IMR-90 (cell line): ENCODE data around the gene TMCC1. TPM values are rescaled to one million over a fixed set of nuclear protein-coding genes. Genes with fewer than 3 reads are reported as not detected.

Experiments
- ATAC-seq: fragments of 200-7000 bp; cut with Tn5 transposase; 2 replicates; pipeline ENCODE4 v1.9.1; 2020; ENCODE audit warnings: low read depth, mild to moderate bottlenecking, moderate library complexity
- BruUV-seq: library from RNA; stranded (reverse); fragments of 400-500 nt; replicated peaks from 2 replicates; lab custom pipeline; 2021; lab: Mats Ljungman, UMichigan
- CTCF ChIA-PET: fragments of 300-600 bp; formaldehyde crosslinking; extraction: SDS; loops from one replicate; lab custom pipeline; 2021; ENCODE audit warnings: antibody characterized with exemption; lab: Yijun Ruan, JAX
- POLR2A ChIA-PET: fragments of 300-600 bp; sonication (Branson Sonifier 250); formaldehyde crosslinking; loops from one replicate; lab custom pipeline; 2022; ENCODE audit warnings: antibody characterized with exemption; ENCODE audit not compliant: unreplicated experiment; lab: Charles Lee
- DNase-seq: peaks from one replicate; pipeline ENCODE4 v3.0.0; 2013
- H2AFZ ChIP-seq: replicated peaks from 2 replicates; pipeline ENCODE3; 2013; ENCODE audit warnings: low read length, mild to moderate bottlenecking; ENCODE audit not compliant: poor library complexity
- H2AK5ac ChIP-seq: 2 replicates; pipeline ENCODE4 v1.6.1; 2013; ENCODE audit warnings: low read depth, low read length, inconsistent platforms
- H2AK9ac ChIP-seq: replicated peaks from 2 replicates; pipeline ENCODE3; 2013; ENCODE audit warnings: mild to moderate bottlenecking, low read depth, low read length, moderate library complexity; ENCODE audit not compliant: poor library complexity
- H2BK120ac ChIP-seq: 2 replicates; pipeline ENCODE4 v1.6.1; 2013; ENCODE audit warnings: low read depth, low read length, inconsistent platforms
- H2BK15ac ChIP-seq: 3 replicates; pipeline ENCODE4 v1.6.1; 2013; ENCODE audit warnings: low read depth, low read length, inconsistent platforms
- H2BK20ac ChIP-seq: 2 replicates; pipeline ENCODE4 v1.6.1; 2013; ENCODE audit warnings: low read depth, mild to moderate bottlenecking, inconsistent platforms, low read length, moderate library complexity
- H2BK5ac ChIP-seq: 2 replicates; pipeline ENCODE4 v1.6.1; 2013; ENCODE audit warnings: mild to moderate bottlenecking, low read depth, low read length, inconsistent platforms; ENCODE audit not compliant: poor library complexity, severe bottlenecking
- H3K14ac ChIP-seq: replicated peaks from 2 replicates; pipeline ENCODE4 v1.6.1; 2013; ENCODE audit warnings: low read depth, low read length, inconsistent platforms
- H3K18ac ChIP-seq: 2 replicates; pipeline ENCODE4 v1.6.1; 2013; ENCODE audit warnings: low read depth, low read length, control low read depth
- H3K23ac ChIP-seq: 2 replicates; pipeline ENCODE4 v1.6.1; 2013; ENCODE audit warnings: low read depth, low read length, inconsistent platforms
- H3K27ac ChIP-seq: 2 replicates; pipeline ENCODE4 v1.5.1; 2013; ENCODE audit warnings: mild to moderate bottlenecking, control low read depth, low read length; ENCODE audit not compliant: insufficient read depth
- H3K27me3 ChIP-seq: 2 replicates; pipeline ENCODE4 v1.6.1; 2013; ENCODE audit warnings: low read length; ENCODE audit not compliant: control insufficient read depth, insufficient read depth
- H3K36me3 ChIP-seq: 2 replicates; pipeline ENCODE4 v1.6.1; 2013; ENCODE audit warnings: low read length, mixed read lengths; ENCODE audit not compliant: control insufficient read depth, insufficient read depth
- H3K4ac ChIP-seq: 2 replicates; pipeline ENCODE4 v1.6.1; 2013; ENCODE audit warnings: low read depth, low read length, inconsistent platforms
- H3K4me1 ChIP-seq: 2 replicates; pipeline ENCODE4 v1.6.1; 2013; ENCODE audit warnings: low read length, mixed read lengths; ENCODE audit not compliant: control insufficient read depth, insufficient read depth
- H3K4me2 ChIP-seq: 2 replicates; pipeline ENCODE4 v1.6.1; 2013; ENCODE audit warnings: low read depth, mild to moderate bottlenecking, control low read depth, low read length, moderate library complexity
- H3K4me3 ChIP-seq: 2 replicates; pipeline ENCODE4 v1.5.1; 2013; ENCODE audit warnings: low read depth, mild to moderate bottlenecking, control low read depth, low read length, moderate library complexity; ENCODE audit not compliant: insufficient read depth
- H3K56ac ChIP-seq: 2 replicates; pipeline ENCODE4 v1.6.1; 2013; ENCODE audit warnings: low read length, inconsistent platforms; ENCODE audit not compliant: insufficient read depth; ENCODE audit errors: extremely low read depth
- H3K79me1 ChIP-seq, 2 experiments: 2 replicates each; pipeline ENCODE4 v1.6.1; 2013; ENCODE audit warnings: low read length in 2 of 2, inconsistent platforms in 1 of 2, low read depth in 1 of 2
- H3K9ac ChIP-seq: 2 replicates; pipeline ENCODE4 v1.6.1; 2013; ENCODE audit warnings: low read depth, low read length, control low read depth
- H3K9me1 ChIP-seq: 2 replicates; pipeline ENCODE4 v1.6.1; 2013; ENCODE audit warnings: low read length, inconsistent platforms; ENCODE audit not compliant: insufficient read depth
- H3K9me3 ChIP-seq: 2 replicates; pipeline ENCODE4 v1.6.1; 2013; ENCODE audit warnings: low read length; ENCODE audit not compliant: control insufficient read depth, insufficient read depth
- H4K20me1 ChIP-seq: 2 replicates; pipeline ENCODE4 v1.6.1; 2013; ENCODE audit warnings: low read length, inconsistent platforms; ENCODE audit not compliant: insufficient read depth
- H4K5ac ChIP-seq: 2 replicates; pipeline ENCODE4 v1.6.1; 2013; ENCODE audit warnings: mild to moderate bottlenecking, low read depth, low read length, control low read depth
- H4K8ac ChIP-seq, 2 experiments: 2 replicates each; pipeline ENCODE4 v1.6.1; 2013; ENCODE audit warnings: low read depth in 2 of 2, low read length in 2 of 2, control low read depth in 1 of 2, inconsistent platforms in 1 of 2
- H4K91ac ChIP-seq: 2 replicates; pipeline ENCODE4 v1.6.1; 2013; ENCODE audit warnings: low read depth, low read length, inconsistent platforms; ENCODE audit not compliant: insufficient read depth
- BHLHE40 ChIP-seq: fragments of 150-350 bp; IDR thresholded peaks from 2 replicates; pipeline ENCODE4 v1.6.1; 2016; ENCODE audit warnings: mild to moderate bottlenecking, low read depth, low read length
- MAFK ChIP-seq: IDR thresholded peaks from 2 replicates; pipeline ENCODE4 v1.6.1; 2012; ENCODE audit warnings: low read depth, low read length, improper control_type of control experiment
- MAZ ChIP-seq: IDR thresholded peaks from 2 replicates; pipeline ENCODE4 v1.6.1; 2012; ENCODE audit warnings: low read depth, mild to moderate bottlenecking, low read length, improper control_type of control experiment, moderate library complexity, borderline replicate concordance
- MXI1 ChIP-seq: IDR thresholded peaks from 2 replicates; pipeline ENCODE4 v1.6.1; 2012; ENCODE audit warnings: low read depth, mild to moderate bottlenecking, low read length, moderate library complexity, borderline replicate concordance
- NFE2L2 ChIP-seq: fragments of 150-350 bp; IDR thresholded peaks from 2 replicates; pipeline ENCODE4 v1.6.1; 2016; ENCODE audit warnings: low read depth, mild to moderate bottlenecking, low read length
- POLR2A ChIP-seq: IDR thresholded peaks from 2 replicates; pipeline ENCODE4 v1.6.1; 2012; ENCODE audit warnings: mild to moderate bottlenecking, low read depth, low read length
- RAD21 ChIP-seq: IDR thresholded peaks from 2 replicates; pipeline ENCODE4 v1.6.1; 2012; ENCODE audit warnings: low read length, improper control_type of control experiment
- RCOR1 ChIP-seq: IDR thresholded peaks from 2 replicates; pipeline ENCODE4 v1.6.1; 2012; ENCODE audit warnings: mild to moderate bottlenecking, low read length, improper control_type of control experiment; ENCODE audit not compliant: insufficient replicate concordance
- RFX5 ChIP-seq: IDR thresholded peaks from 2 replicates; pipeline ENCODE4 v1.8.0; 2012; ENCODE audit warnings: low read depth, mild to moderate bottlenecking, low read length, moderate library complexity
- SMC3 ChIP-seq: fragments of 150-350 bp; IDR thresholded peaks from 2 replicates; pipeline ENCODE4 v1.6.1; 2016; ENCODE audit warnings: low read depth, mild to moderate bottlenecking, antibody characterized with exemption, low read length, moderate library complexity
- WGBS, 2 experiments: methylation state at CpG; one replicate each; pipeline versions ENCODE4 v1.1.5 to v1.1.7; 2013; ENCODE audit warnings: missing lambda C conversion rate in 2 of 2; ENCODE audit not compliant: insufficient read length in 1 of 2; ENCODE audit errors: extremely low coverage in 2 of 2; 5-methylcytosine and 5-hydroxymethylcytosine counted together
- dilution Hi-C: fragments of 300-500 bp; cut with HindIII; formaldehyde crosslinking; loops from one replicate; pipeline ENCODE4 v1.14.3; 2018; ENCODE audit warnings: low sequenced_read_pairs; ENCODE audit not compliant: unreplicated experiment
- in situ Hi-C: fragments of 300-500 bp; cut with MboI; formaldehyde crosslinking; loops from 3 replicates; pipeline ENCODE4 v1.14.3; 2019; ENCODE audit warnings: low sequenced_read_pairs, inconsistent platforms, mixed read lengths
- intact Hi-C: fragments of 100-400 bp; cut with micrococcal nuclease; formaldehyde crosslinking; loops from 2 replicates; pipeline ENCODE4 v1.10.0; 2022
- polyA plus RNA-seq, 3 experiments: library from polyadenylated mRNA; depleted of rRNA; stranded (reverse); fragments of >200 nt; gene quantifications; 2 replicates each; pipeline ENCODE4 v1.2.3, GENCODE V29; 2012; ENCODE audit warnings: low replicate concordance in 1 of 3
- total RNA-seq: library from RNA; depleted of rRNA; stranded (reverse); fragments of >200 nt; gene quantifications from 2 replicates; pipeline ENCODE4 v1.2.3, GENCODE V29; 2012
- TF ChIP-seq, protein P1 (sequence below): fragments of 150-350 bp; IDR thresholded peaks from 2 replicates; pipeline ENCODE4 v1.6.1; 2017; ENCODE audit warnings: mild to moderate bottlenecking, antibody characterized with exemption, low read length, low read depth
- TF ChIP-seq, protein P2 (sequence below): fragments of 150-350 bp; IDR thresholded peaks from 2 replicates; pipeline ENCODE4 v1.6.1; 2016; ENCODE audit warnings: low read depth, mild to moderate bottlenecking, low read length, moderate library complexity, borderline replicate concordance
- TF ChIP-seq, protein P3 (sequence below): conservative IDR thresholded peaks from 2 replicates; pipeline ENCODE4 v1.5.1; 2012; ENCODE audit warnings: mild to moderate bottlenecking, low read depth, low read length, improper control_type of control experiment

Gene TMCC1
- total and polyA plus RNA-seq, 2 of the 4 experiments (the other 2 are of a cell fraction): 5.0 to 7.3 TPM

DNA sequence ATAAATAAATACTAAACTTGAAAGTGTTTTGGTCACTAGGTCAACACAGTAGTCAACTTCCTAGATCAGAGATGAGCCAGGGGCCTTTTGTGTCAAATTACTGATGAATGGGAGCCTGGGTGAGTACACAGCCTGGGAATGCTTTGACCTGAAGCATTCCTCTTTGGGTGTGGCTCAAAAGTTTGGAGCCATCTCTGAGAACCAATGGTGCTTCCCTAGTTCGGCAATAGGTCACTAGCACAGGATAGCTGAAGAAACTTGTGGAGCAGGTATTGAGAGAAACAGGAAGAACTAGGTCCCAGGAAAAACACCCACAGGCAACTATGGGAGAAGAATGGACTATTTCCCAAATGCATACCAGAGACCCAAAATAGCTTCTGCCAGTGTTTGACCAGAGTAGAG lies 230.5 kb downstream of the TMCC1 start:
- no peak overlapping the region for H2AFZ ChIP-seq
- no TSS peak for BruUV-seq
- DNase-seq (no peak), ATAC-seq (no peak)
- POLR2A ChIA-PET: no interaction called here
- no peak overlapping the region for H2BK15ac ChIP-seq
- H3K23ac ChIP-seq: no peak overlapping the region
- H3K18ac ChIP-seq: no peak overlapping the region
- H3K9me3 ChIP-seq: no peaks in the 10 kb centered on the region
- no CpG with 5 or more reads among the region's 1 CpG for WGBS, 2 experiments
- H4K91ac ChIP-seq: no peak overlapping the region
- H3K14ac ChIP-seq: peak overlapping the region; percentile 31; the same call in 1 of the 2 replicates
- H2AK9ac ChIP-seq: peak overlapping the region; percentile 22
- no peak overlapping the region for H2AK5ac ChIP-seq
- no peak overlapping the region for H2BK120ac ChIP-seq
- CTCF ChIA-PET: interaction anchor here (0.5 to 2.6 kb wide), 3 partner anchors 14 to 173 kb away, joined by 6 to 8 read pairs (median 7); no protein-coding TSS in a partner anchor
- H3K4me1 ChIP-seq: peaks cover 22% of the 10 kb centered on the region
- H3K9me1 ChIP-seq: peaks cover 5% of the 10 kb centered on the region
- no peak for TF ChIP-seq RCOR1
- TF ChIP-seq SMC3: no peak
- no peak for TF ChIP-seq NFE2L2
- TF ChIP-seq, protein P1, sequence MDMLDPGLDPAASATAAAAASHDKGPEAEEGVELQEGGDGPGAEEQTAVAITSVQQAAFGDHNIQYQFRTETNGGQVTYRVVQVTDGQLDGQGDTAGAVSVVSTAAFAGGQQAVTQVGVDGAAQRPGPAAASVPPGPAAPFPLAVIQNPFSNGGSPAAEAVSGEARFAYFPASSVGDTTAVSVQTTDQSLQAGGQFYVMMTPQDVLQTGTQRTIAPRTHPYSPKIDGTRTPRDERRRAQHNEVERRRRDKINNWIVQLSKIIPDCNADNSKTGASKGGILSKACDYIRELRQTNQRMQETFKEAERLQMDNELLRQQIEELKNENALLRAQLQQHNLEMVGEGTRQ: no peak
- TF ChIP-seq MAZ: no peak
- TF ChIP-seq BHLHE40: no peak
- no peak for TF ChIP-seq MXI1
- TF ChIP-seq, protein P2, sequence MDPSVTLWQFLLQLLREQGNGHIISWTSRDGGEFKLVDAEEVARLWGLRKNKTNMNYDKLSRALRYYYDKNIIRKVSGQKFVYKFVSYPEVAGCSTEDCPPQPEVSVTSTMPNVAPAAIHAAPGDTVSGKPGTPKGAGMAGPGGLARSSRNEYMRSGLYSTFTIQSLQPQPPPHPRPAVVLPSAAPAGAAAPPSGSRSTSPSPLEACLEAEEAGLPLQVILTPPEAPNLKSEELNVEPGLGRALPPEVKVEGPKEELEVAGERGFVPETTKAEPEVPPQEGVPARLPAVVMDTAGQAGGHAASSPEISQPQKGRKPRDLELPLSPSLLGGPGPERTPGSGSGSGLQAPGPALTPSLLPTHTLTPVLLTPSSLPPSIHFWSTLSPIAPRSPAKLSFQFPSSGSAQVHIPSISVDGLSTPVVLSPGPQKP: no peak
- no peak for TF ChIP-seq MAFK
- no peak for TF ChIP-seq RAD21
- TF ChIP-seq RFX5: no peak
- TF ChIP-seq, protein P3, sequence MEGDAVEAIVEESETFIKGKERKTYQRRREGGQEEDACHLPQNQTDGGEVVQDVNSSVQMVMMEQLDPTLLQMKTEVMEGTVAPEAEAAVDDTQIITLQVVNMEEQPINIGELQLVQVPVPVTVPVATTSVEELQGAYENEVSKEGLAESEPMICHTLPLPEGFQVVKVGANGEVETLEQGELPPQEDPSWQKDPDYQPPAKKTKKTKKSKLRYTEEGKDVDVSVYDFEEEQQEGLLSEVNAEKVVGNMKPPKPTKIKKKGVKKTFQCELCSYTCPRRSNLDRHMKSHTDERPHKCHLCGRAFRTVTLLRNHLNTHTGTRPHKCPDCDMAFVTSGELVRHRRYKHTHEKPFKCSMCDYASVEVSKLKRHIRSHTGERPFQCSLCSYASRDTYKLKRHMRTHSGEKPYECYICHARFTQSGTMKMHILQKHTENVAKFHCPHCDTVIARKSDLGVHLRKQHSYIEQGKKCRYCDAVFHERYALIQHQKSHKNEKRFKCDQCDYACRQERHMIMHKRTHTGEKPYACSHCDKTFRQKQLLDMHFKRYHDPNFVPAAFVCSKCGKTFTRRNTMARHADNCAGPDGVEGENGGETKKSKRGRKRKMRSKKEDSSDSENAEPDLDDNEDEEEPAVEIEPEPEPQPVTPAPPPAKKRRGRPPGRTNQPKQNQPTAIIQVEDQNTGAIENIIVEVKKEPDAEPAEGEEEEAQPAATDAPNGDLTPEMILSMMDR: no peak
- TF ChIP-seq POLR2A: no peak
- H4K5ac ChIP-seq: no peak overlapping the region
- in situ Hi-C loops (no loop called here), dilution Hi-C loops (no loop called here), intact Hi-C loops (no loop called here)
- H3K4ac ChIP-seq: 0 out of 2 replicates have a peak overlapping the region, but pooled peaks have one; percentile 10
- H3K9ac ChIP-seq: no peak overlapping the region
- H3K27me3 ChIP-seq: no peaks in the 10 kb centered on the region
- no peaks in the 10 kb centered on the region for H3K36me3 ChIP-seq
- no peak overlapping the region for H3K27ac ChIP-seq
- H4K20me1 ChIP-seq: no peaks in the 10 kb centered on the region
- no peak overlapping the region for H3K4me3 ChIP-seq
- H4K8ac ChIP-seq: no peak overlapping the region
- H2BK20ac ChIP-seq: no peak overlapping the region
- H3K56ac ChIP-seq: no peak overlapping the region
- peaks cover 7 to 11% of the 10 kb centered on the region in 2 experiments; a peak in 1 of 4 replicates for H3K79me1 ChIP-seq
- H2BK5ac ChIP-seq: no peak overlapping the region
- H3K4me2 ChIP-seq: no peak overlapping the region
